Upper lobe of left lung (tissue), 4 donors: Measurements from ENCODE around the gene PHPT1.

ENCODE experiments used
- CTCF ChIP-seq, 6 experiments: fragments of 450-650 bp in 4 of 6; fragments of 200-600 bp in 2 of 6; sonication (generic) in 2 of 6; IDR thresholded peaks; one replicate each; pipeline ENCODE4 v1.5.1; 2016 to 2019; ENCODE audit warnings: antibody characterized with exemption in 6 of 6
- EP300 ChIP-seq, 4 donors: sonication (generic); formaldehyde crosslinking; IDR thresholded peaks; one replicate each; pipeline ENCODE4 v1.5.1; 2017; ENCODE audit warnings: antibody characterized with exemption in 4 of 4, control low read depth in 2 of 4
- POLR2A ChIP-seq, 4 donors: fragments of 450-650 bp; IDR thresholded peaks; one replicate each; pipeline ENCODE4 v1.5.1; 2016 to 2017; ENCODE audit warnings: antibody characterized with exemption in 4 of 4, mild to moderate bottlenecking in 2 of 4
- POLR2AphosphoS5 ChIP-seq, 2 donors: sonication (generic); formaldehyde crosslinking; IDR thresholded peaks; one replicate each; pipeline ENCODE4 v1.5.1; 2017; ENCODE audit warnings: antibody characterized with exemption in 2 of 2

GRCh38 chr9:136840877-136841645 lies 8.1 kb upstream of the PHPT1 start:
- TF ChIP-seq CTCF (IDR thresholded peaks at IDR 0.05) (no peak), POLR2A (IDR thresholded peaks at IDR 0.05) (no peak), POLR2AphosphoS5 (IDR thresholded peaks at IDR 0.05) (no peak), EP300 (IDR thresholded peaks at IDR 0.05) (no peak)
